ENCODE results near the gene AMY2B. TPM values are rescaled to one million over a fixed set of nuclear protein-coding genes. Genes with fewer than 3 reads are reported as not detected.
"Not testable (repeated sequence)": the region's sequence is repeated elsewhere in the genome, so short reads cannot be mapped to it uniquely, and the experiment has no call there.

The AMY2B gene
- total RNA-seq, 1 donor from 2014 or later: 2.4 TPM

DNA sequence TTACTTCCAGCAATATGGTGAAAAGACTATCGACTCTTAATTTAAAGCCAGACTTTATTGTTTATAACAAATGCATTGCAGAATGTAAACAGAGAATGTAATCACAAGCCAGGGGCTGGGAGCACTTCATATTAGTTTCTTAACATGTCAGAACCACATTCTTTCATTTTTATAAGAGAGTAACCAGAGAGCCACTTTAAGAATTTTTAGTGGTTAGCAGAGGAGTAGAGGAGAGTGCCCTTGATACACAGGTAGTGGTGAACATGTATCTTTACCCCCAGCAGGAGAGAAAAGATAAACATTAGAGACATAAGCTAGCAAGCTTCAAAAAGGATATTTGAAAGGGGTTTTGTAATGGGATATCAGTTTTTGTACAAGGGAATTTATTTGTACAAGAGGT is 11.1 kb downstream of the AMY2B start:
- Mint-ChIP-seq H3K9me3 (ENCODE audit: low read depth) (no peaks in the 10 kb centered on the region), H3K36me3 (ENCODE audit: low read depth) (no peaks in the 10 kb centered on the region), H3K4me1 (ENCODE audit: low read depth) (no peaks in the 10 kb centered on the region), H3K27ac (ENCODE audit: unreplicated experiment) (no peak overlapping the region), H3K27me3 (ENCODE audit: low read depth) (peaks cover 16% of the 10 kb centered on the region), H3K4me3 (ENCODE audit: unreplicated experiment) (no peak overlapping the region)
- TF ChIP-seq, protein P1, sequence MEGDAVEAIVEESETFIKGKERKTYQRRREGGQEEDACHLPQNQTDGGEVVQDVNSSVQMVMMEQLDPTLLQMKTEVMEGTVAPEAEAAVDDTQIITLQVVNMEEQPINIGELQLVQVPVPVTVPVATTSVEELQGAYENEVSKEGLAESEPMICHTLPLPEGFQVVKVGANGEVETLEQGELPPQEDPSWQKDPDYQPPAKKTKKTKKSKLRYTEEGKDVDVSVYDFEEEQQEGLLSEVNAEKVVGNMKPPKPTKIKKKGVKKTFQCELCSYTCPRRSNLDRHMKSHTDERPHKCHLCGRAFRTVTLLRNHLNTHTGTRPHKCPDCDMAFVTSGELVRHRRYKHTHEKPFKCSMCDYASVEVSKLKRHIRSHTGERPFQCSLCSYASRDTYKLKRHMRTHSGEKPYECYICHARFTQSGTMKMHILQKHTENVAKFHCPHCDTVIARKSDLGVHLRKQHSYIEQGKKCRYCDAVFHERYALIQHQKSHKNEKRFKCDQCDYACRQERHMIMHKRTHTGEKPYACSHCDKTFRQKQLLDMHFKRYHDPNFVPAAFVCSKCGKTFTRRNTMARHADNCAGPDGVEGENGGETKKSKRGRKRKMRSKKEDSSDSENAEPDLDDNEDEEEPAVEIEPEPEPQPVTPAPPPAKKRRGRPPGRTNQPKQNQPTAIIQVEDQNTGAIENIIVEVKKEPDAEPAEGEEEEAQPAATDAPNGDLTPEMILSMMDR (IDR thresholded peaks at IDR 0.05): no peak
- no peak for DNase-seq (ENCODE audit: low spot score)

DNA sequence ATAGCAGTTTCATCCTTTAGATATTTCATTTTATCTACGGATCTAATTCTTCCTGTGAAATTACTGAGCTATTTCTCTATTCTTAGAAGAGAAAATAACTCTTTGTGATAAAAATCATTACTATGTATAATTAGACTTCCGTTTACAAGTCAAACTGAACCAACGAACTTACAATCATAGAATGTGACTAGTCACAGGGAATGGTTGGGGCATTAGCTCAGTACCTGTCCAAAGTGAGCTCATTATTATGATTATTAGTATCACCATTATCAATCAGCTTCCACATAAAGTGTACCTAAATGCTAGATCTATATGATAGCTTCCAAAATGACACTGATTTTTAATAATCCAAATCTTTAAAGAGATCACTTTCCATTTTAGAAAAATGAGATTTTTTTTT is 12.5 kb downstream of the AMY2B start:
- Mint-ChIP-seq H3K27ac (ENCODE audit: unreplicated experiment) (no peak overlapping the region), H3K27me3 (ENCODE audit: low read depth) (peaks cover 17% of the 10 kb centered on the region), H3K36me3 (ENCODE audit: low read depth) (no peaks in the 10 kb centered on the region), H3K4me1 (ENCODE audit: low read depth) (no peaks in the 10 kb centered on the region), H3K4me3 (ENCODE audit: unreplicated experiment) (no peak overlapping the region), H3K9me3 (ENCODE audit: low read depth) (no peaks in the 10 kb centered on the region)
- TF ChIP-seq, protein P1 (IDR thresholded peaks at IDR 0.05): no peak
- DNase-seq (ENCODE audit: low spot score): no peak

DNA sequence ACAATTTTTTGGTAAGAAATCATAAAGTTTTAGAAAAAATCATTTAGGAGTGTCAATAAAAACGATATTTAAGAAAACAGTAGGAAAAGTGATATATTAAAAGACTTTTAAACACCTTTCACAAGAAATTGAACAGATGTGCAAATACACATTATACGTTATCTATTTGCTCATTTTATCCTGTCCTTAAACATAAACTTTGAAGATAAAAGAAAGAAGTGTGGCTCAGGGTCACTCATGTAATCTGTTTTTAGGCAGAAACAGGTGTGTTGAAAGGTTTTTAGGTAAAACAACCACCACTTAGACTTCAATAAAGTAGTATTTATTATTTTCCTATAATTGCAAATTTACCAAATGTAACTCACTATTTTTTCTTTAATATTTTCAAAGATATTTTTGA is 13.1 kb downstream of the AMY2B start:
- H3K27me3 Mint-ChIP-seq (ENCODE audit: low read depth): peaks cover 17% of the 10 kb centered on the region

DNA sequence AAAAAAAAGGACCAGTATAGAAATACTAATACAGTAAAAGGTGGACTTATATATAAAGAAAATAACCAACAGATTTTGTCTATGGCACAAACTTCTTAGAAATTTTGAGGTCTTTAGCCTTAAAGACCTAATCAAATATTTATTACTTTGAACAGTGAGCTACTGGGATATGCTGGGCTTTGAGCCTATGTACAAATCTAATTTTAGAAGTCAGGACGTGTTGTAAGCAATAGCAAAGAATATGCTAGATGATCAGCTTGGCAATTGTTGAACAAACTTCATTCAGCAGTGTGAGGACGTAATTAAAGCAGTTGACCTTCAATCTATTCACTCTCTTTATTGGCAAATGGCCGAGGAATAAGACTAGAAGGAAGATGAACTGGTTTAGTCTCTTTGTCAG is 31.4 kb downstream of the AMY2B start:
- not testable (repeated sequence) for H3K9me3 Mint-ChIP-seq (ENCODE audit: low read depth); H3K27me3 Mint-ChIP-seq (ENCODE audit: low read depth); DNase-seq (ENCODE audit: low spot score); H3K4me3 Mint-ChIP-seq (ENCODE audit: unreplicated experiment); H3K4me1 Mint-ChIP-seq (ENCODE audit: low read depth); H3K27ac Mint-ChIP-seq (ENCODE audit: unreplicated experiment); H3K36me3 Mint-ChIP-seq (ENCODE audit: low read depth)

More for the DNA sequence above, 13.1 kb downstream of the AMY2B start:
- no peaks in the 10 kb centered on the region for H3K4me1 Mint-ChIP-seq (ENCODE audit: low read depth)
- H3K9me3 Mint-ChIP-seq (ENCODE audit: low read depth): peaks cover 3% of the 10 kb centered on the region
- no peak overlapping the region for H3K27ac Mint-ChIP-seq (ENCODE audit: unreplicated experiment)
- no peak for DNase-seq (ENCODE audit: low spot score)
- H3K4me3 Mint-ChIP-seq (ENCODE audit: unreplicated experiment): no peak overlapping the region
- H3K36me3 Mint-ChIP-seq (ENCODE audit: low read depth): no peaks in the 10 kb centered on the region
- TF ChIP-seq, protein P1 (IDR thresholded peaks at IDR 0.05): no peak

DNA sequence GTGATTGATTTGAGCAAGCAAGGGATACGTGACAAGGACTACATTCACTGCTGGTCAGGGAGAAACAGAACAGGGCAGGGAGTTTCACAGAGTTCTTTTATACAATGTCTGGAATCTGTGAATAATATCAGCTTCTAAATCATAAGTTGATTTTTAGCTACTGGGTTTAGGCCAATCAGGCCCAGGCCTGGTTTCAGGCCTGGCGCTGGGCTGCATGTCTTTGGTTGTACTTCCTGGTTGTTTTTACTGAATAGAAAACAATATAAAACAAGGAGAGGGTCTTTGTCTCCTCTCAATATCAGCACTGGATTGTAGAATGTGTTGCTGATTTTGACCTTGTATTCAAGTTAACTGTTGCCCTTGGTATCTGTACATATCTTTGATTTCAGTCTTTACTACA is 45.0 kb downstream of the AMY2B start:
- no peak overlapping the region for H3K27ac Mint-ChIP-seq (ENCODE audit: unreplicated experiment)
- no peaks in the 10 kb centered on the region for H3K9me3 Mint-ChIP-seq (ENCODE audit: low read depth)
- H3K4me1 Mint-ChIP-seq (ENCODE audit: low read depth): no peaks in the 10 kb centered on the region
- peaks cover 16% of the 10 kb centered on the region for H3K27me3 Mint-ChIP-seq (ENCODE audit: low read depth)
- TF ChIP-seq, protein P1 (IDR thresholded peaks at IDR 0.05): no peak
- H3K36me3 Mint-ChIP-seq (ENCODE audit: low read depth): no peaks in the 10 kb centered on the region
- DNase-seq (ENCODE audit: low spot score): no peak
- H3K4me3 Mint-ChIP-seq (ENCODE audit: unreplicated experiment): no peak overlapping the region

DNA sequence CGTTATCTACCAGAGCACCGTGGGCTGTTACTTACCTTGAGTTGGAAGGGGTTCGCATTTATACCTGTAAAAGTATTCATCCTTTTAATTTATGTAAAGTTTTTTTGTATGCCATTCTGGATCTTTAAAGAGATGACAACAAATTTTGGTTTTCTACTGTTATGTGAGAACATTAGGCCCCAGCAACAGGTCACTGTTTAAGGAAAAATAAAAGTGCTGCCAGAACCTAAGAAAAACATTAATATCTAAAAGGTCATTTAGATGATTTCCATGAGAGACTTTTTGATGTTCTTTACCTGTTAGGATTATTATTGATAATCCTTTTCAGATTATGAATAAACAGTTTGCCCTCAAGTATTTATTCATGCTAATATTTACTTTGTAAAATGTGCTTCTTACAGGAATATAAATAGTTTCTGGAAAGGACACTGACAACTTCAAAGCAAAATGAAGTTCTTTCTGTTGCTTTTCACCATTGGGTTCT is 45.6 kb downstream of the AMY2B start, which contains the start of gene AMY2A:
Gene AMY2A, plus strand, starts transcription at position 434 of the 484 bp plus-strand sequence. Its CDS starts 14 bp downstream, at position 448.
- H3K36me3 Mint-ChIP-seq (ENCODE audit: low read depth): not testable (repeated sequence)
- H3K27me3 Mint-ChIP-seq (ENCODE audit: low read depth): peaks cover 11% of the 10 kb centered on the region

DNA sequence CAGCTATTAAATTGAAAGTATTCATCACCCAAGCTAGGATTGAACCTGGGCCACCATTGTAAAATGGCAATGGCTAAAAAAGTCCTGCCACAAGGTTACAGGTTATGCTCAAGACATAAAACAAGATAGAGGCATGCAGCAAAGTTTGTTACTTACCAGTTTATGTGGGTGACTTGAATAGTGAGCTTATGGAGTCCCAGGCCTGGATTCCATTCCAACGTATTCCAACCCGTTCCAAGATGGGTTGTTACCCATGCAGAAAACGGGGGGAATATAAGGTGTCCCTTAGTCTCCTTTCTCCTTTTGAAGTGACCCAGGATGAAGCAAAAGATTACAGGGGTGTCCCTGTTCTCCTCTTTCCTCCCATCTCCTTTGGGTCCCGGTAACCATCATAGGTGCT is 56.0 kb downstream of the AMY2B start:
- H3K9me3 Mint-ChIP-seq (ENCODE audit: low read depth); H3K36me3 Mint-ChIP-seq (ENCODE audit: low read depth); DNase-seq (ENCODE audit: low spot score); H3K27me3 Mint-ChIP-seq (ENCODE audit: low read depth); H3K27ac Mint-ChIP-seq (ENCODE audit: unreplicated experiment); H3K4me1 Mint-ChIP-seq (ENCODE audit: low read depth); H3K4me3 Mint-ChIP-seq (ENCODE audit: unreplicated experiment): not testable (repeated sequence)

More for the DNA sequence above, 45.6 kb downstream of the AMY2B start, which contains the start of gene AMY2A:
- H3K4me1 Mint-ChIP-seq (ENCODE audit: low read depth); H3K27ac Mint-ChIP-seq (ENCODE audit: unreplicated experiment); DNase-seq (ENCODE audit: low spot score); H3K9me3 Mint-ChIP-seq (ENCODE audit: low read depth); H3K4me3 Mint-ChIP-seq (ENCODE audit: unreplicated experiment): not testable (repeated sequence)

Measured in chondrocyte (in vitro differentiated cells).